Testis (tissue), 3 donors: ENCODE data around the gene SOX6. TPM values are rescaled to one million over a fixed set of nuclear protein-coding genes. Genes with fewer than 3 reads are reported as not detected.

ENCODE experiments used
- DNase-seq: peaks from one replicate; pipeline ENCODE4 v3.0.0-alpha.2; 2019
- H3K27ac ChIP-seq, 2 donors: fragments of 200-600 bp; sonication (generic); one replicate each; pipeline ENCODE4 v1.5.1; 2019
- H3K27me3 ChIP-seq: fragments of 200-600 bp; sonication (generic); one replicate; pipeline ENCODE4 v1.5.1; 2019
- H3K36me3 ChIP-seq: fragments of 200-600 bp; sonication (generic); one replicate; pipeline ENCODE4 v1.5.1; 2017; ENCODE audit warnings: low read depth; ENCODE audit errors: missing control alignments
- H3K4me1 ChIP-seq: fragments of 200-600 bp; sonication (generic); one replicate; pipeline ENCODE4 v1.5.1; 2019
- H3K4me3 ChIP-seq, 2 donors: fragments of 200-600 bp; sonication (generic); one replicate each; pipeline ENCODE4 v1.5.1; 2017 to 2019
- H3K9me3 ChIP-seq: fragments of 200-600 bp; sonication (generic); one replicate; pipeline ENCODE4 v1.5.1; 2017
- POLR2A ChIP-seq: fragments of 450-650 bp; IDR thresholded peaks from one replicate; pipeline ENCODE4 v1.6.1; 2017; ENCODE audit warnings: antibody characterized with exemption, mild to moderate bottlenecking, moderate library complexity
- WGBS, 2 donors: methylation state at CpG; one replicate each; pipeline ENCODE4 v1.1.5; 2018; 5-methylcytosine and 5-hydroxymethylcytosine counted together
- intact Hi-C: fragments of 100-400 bp; cut with DNase I; formaldehyde crosslinking; loops from one replicate; pipeline ENCODE4 v1.15.1; 2023; ENCODE audit warnings: low total_unique reads
- polyA plus RNA-seq: library from polyadenylated mRNA; stranded (reverse); fragments of 350-450 nt; fragmentation: Illumina TruSeq; extraction: RNeasy Lipid Tissue Mini Kit (QIAGEN cat#74804); gene quantifications from one replicate; pipeline ENCODE4 v1.2.3, GENCODE V29; 2014; ENCODE audit warnings: low read depth, low replicate concordance; ENCODE audit not compliant: insufficient read depth
- total RNA-seq, 2 donors: library from RNA; depleted of rRNA; stranded (reverse); fragments of >200 nt; gene quantifications; one replicate each; pipeline ENCODE4 v1.2.3, GENCODE V29; 2016
- TF ChIP-seq, protein P1 (sequence below), 3 experiments: fragments of 450-650 bp in 2 of 3; fragments of 200-600 bp in 1 of 3; sonication (generic) in 1 of 3; IDR thresholded peaks; one replicate each; pipeline ENCODE4 v1.5.1; 2016 to 2019; ENCODE audit warnings: antibody characterized with exemption in 3 of 3, mild to moderate bottlenecking in 2 of 3, moderate library complexity in 1 of 3

The SOX6 gene
- total and polyA plus RNA-seq, 3 donors from 2014 or later = 39.6 to 74.0 (median 52.3) TPM

DNA sequence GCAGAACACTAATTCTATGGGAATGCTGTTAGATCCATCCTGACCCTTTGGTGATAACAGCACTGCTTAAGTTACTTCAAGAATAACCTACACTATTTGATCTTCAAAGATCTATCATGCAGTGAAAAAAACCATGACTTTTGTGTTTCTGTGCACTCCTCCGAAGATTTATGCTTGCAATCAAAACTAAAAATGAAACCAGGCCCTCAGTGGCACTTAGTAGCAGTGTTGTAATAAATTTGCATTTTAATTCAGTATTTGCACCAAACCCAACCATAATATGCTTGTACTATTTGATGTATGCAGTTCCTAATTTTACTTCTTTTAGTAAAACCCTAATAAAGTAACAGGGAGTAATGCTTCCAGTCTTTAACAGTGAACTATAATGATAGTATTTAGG, 130.7 kb downstream of the SOX6 start:
- WGBS, 2 donors = 87 to 93% methylated on average over 1 of the region's 1 CpG
- no peak for DNase-seq

DNA sequence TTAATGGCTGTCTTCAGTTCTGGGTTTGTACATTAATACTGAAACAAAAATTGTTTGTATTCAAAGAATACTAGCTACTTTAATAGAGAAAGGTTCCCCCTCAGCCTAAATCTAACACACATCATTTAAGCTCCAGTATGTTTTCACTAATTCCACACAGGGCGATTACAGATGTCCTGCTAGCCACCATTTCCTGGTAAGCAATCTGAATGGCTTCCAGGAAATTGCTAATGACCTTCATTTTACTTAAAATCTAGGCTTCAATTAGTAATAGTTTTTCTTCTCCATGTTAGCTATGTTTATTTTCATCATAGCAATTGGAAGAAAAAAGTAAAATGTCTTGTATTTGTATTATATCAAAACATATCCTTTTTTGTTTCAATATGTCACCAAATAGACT, 132.8 kb downstream of the SOX6 start:
- Histone ChIP-seq H3K4me1 (no peaks in the 10 kb centered on the region), H3K4me3 (no peak overlapping the region), H3K27ac (no peak overlapping the region), H3K9me3 (no peaks in the 10 kb centered on the region), H3K27me3 (no peaks in the 10 kb centered on the region), H3K36me3 (no peaks in the 10 kb centered on the region)
- no peak for DNase-seq
- TF ChIP-seq, protein P1, sequence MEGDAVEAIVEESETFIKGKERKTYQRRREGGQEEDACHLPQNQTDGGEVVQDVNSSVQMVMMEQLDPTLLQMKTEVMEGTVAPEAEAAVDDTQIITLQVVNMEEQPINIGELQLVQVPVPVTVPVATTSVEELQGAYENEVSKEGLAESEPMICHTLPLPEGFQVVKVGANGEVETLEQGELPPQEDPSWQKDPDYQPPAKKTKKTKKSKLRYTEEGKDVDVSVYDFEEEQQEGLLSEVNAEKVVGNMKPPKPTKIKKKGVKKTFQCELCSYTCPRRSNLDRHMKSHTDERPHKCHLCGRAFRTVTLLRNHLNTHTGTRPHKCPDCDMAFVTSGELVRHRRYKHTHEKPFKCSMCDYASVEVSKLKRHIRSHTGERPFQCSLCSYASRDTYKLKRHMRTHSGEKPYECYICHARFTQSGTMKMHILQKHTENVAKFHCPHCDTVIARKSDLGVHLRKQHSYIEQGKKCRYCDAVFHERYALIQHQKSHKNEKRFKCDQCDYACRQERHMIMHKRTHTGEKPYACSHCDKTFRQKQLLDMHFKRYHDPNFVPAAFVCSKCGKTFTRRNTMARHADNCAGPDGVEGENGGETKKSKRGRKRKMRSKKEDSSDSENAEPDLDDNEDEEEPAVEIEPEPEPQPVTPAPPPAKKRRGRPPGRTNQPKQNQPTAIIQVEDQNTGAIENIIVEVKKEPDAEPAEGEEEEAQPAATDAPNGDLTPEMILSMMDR (IDR thresholded peaks at IDR 0.05) = no peak
- no peak for TF ChIP-seq POLR2A
- intact Hi-C loops = no loop called here
- WGBS, 2 donors = 77 to 84% methylated on average over 1 of the region's 1 CpG

More for the DNA sequence above, 130.7 kb downstream of the SOX6 start:
- Histone ChIP-seq H3K27me3 (no peaks in the 10 kb centered on the region), H3K4me3 (no peak overlapping the region), H3K27ac (no peak overlapping the region), H3K4me1 (no peaks in the 10 kb centered on the region), H3K36me3 (no peaks in the 10 kb centered on the region), H3K9me3 (no peaks in the 10 kb centered on the region)
- no peak for TF ChIP-seq POLR2A
- TF ChIP-seq, protein P1 (IDR thresholded peaks at IDR 0.05) = no peak
- intact Hi-C loops = no loop called here

DNA sequence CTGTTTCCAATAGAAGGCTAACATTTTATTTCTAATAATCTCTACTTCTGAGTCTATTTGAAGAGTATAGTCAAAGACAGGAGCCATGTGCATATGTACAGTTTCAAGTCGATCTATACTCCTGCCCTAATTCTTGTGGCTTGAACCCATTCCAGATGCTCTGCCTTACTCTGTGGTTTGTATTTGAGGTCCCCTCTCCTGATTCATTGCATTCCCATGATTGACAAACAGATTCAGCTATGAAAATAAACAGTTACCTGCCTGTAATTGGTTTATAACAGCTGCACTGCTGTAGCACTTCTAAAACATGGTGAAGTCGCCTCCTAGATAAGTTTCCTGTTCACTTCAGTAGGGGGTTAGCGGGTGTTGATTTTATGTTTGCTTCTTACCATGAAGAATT, 138.7 kb downstream of the SOX6 start:
- Histone ChIP-seq H3K27me3 (no peaks in the 10 kb centered on the region), H3K4me3 (no peak overlapping the region), H3K27ac (no peak overlapping the region), H3K4me1 (no peaks in the 10 kb centered on the region), H3K9me3 (no peaks in the 10 kb centered on the region), H3K36me3 (no peaks in the 10 kb centered on the region)
- no peak for DNase-seq
- intact Hi-C loops = no loop called here
- WGBS, 2 donors = 92 to 95% methylated on average over 3 of the region's 3 CpGs
- TF ChIP-seq, protein P1 (IDR thresholded peaks at IDR 0.05) = no peak
- TF ChIP-seq POLR2A = no peak

DNA sequence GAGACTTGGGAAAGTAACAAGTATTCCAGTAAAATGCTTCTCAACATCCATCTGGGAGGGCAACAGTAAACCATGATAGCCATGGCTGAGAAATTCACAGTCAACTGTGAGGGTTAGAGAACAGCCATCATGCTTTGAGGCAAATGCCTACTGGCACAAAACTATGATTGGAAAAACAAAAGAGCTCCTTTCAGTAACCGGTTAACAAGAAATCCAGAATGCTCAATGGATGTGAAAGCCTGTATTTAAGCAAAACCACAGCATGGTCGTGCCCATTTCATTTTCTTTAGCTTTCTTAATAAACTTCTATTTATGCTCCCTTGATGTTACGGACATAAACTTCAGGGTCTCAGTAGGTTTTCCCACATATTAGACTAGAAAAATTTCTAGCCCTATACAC, 139.5 kb downstream of the SOX6 start:
- no peaks in the 10 kb centered on the region for H3K9me3 ChIP-seq
- no peaks in the 10 kb centered on the region for H3K27me3 ChIP-seq
- TF ChIP-seq POLR2A = no peak
- TF ChIP-seq, protein P1 (IDR thresholded peaks at IDR 0.05) = no peak
- WGBS, 2 donors = 72 to 93% methylated on average over 3 of the region's 3 CpGs
- no peak overlapping the region for H3K27ac ChIP-seq
- H3K4me3 ChIP-seq = no peak overlapping the region
- DNase-seq = no peak
- intact Hi-C loops = no loop called here
- H3K36me3 ChIP-seq = no peaks in the 10 kb centered on the region
- H3K4me1 ChIP-seq = no peaks in the 10 kb centered on the region

DNA sequence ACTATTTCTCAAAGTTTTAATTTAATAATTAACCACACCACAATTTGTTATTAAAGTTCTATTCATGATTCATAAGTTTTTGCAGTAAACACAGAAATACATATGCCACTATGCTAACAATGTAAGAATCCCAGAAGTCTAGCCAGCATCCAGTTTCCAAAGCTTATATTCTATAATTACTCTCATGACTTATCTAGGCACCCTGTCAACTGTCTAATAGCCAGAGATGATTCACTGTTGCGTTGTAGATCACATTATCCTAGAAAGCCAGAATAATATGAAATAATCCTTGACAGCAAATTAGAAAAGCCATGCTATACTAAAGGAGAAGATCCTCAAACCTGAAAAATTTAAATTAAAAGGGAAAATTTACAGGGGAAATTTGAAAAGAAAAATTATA, 141.0 kb downstream of the SOX6 start:
- no peaks in the 10 kb centered on the region for H3K9me3 ChIP-seq
- 94 to 97% methylated on average over 1 of the region's 1 CpG for WGBS, 2 donors
- TF ChIP-seq, protein P1 (IDR thresholded peaks at IDR 0.05) = no peak
- TF ChIP-seq POLR2A = no peak
- H3K27ac ChIP-seq = no peak overlapping the region
- no peaks in the 10 kb centered on the region for H3K36me3 ChIP-seq
- DNase-seq = no peak
- intact Hi-C loops = no loop called here
- no peak overlapping the region for H3K4me3 ChIP-seq
- no peaks in the 10 kb centered on the region for H3K4me1 ChIP-seq
- H3K27me3 ChIP-seq = no peaks in the 10 kb centered on the region
